NCI-H226 (cell line): Measurements from ENCODE around the gene NSUN4.
"Not testable (repeated sequence)": the region's sequence is repeated elsewhere in the genome, so short reads cannot be mapped to it uniquely, and the experiment has no call there.

Experiments
- DNase-seq: peaks from one replicate; pipeline ENCODE4 v3.0.0-alpha.2; 2015

NSUN4 gene

GRCh38 chr1:46328182-46328581, 12.4 kb upstream of the NSUN4 start:
- not testable (repeated sequence) for DNase-seq

GRCh38 chr1:46329807-46330206, 10.8 kb upstream of the NSUN4 start:
- DNase-seq, result not testable (repeated sequence)

GRCh38 chr1:46330381-46330780, 10.2 kb upstream of the NSUN4 start:
- DNase-seq, result not testable (repeated sequence)

- DNase-seq, result not testable (repeated sequence)
Observed at GRCh38 chr1:46331786-46332540, 8.6 kb upstream of the NSUN4 start.

GRCh38 chr1:46333300-46334029, 7.1 kb upstream of the NSUN4 start:
- DNase-seq, result peak; percentile 34

- no peak for DNase-seq
Observed at GRCh38 chr1:46334030-46334384, 6.6 kb upstream of the NSUN4 start.

GRCh38 chr1:46335081-46335480, 5.5 kb upstream of the NSUN4 start:
- DNase-seq, result no peak

GRCh38 chr1:46337409-46337808, 3.2 kb upstream of the NSUN4 start:
- not testable (repeated sequence) for DNase-seq

GRCh38 chr1:46341222-46342083, 846 bp downstream of the NSUN4 start:
- DNase-seq, result no peak

GRCh38 chr1:46342084-46342656, 1.6 kb downstream of the NSUN4 start:
- peak; percentile 5 for DNase-seq

- DNase-seq, result no peak
Observed at GRCh38 chr1:46342677-46343350, 2.2 kb downstream of the NSUN4 start.

- DNase-seq, result no peak
Observed at GRCh38 chr1:46343351-46343695, 2.7 kb downstream of the NSUN4 start.

- DNase-seq, result no peak
Observed at GRCh38 chr1:46343705-46344104, 3.1 kb downstream of the NSUN4 start.

- DNase-seq, result no peak
Observed at GRCh38 chr1:46344481-46344880, 3.9 kb downstream of the NSUN4 start.

- no peak for DNase-seq
Observed at GRCh38 chr1:46345281-46345680, 4.7 kb downstream of the NSUN4 start.

- DNase-seq, result no peak
Observed at GRCh38 chr1:46352363-46352762, 11.8 kb downstream of the NSUN4 start.

- DNase-seq, result not testable (repeated sequence)
Observed at GRCh38 chr1:46355920-46356319, 15.3 kb downstream of the NSUN4 start.

GRCh38 chr1:46362158-46362557, 21.6 kb downstream of the NSUN4 start:
- DNase-seq, result no peak

GRCh38 chr1:46363121-46363520, 22.5 kb downstream of the NSUN4 start:
- DNase-seq, result no peak

GRCh38 chr1:46364612-46365011, 24.0 kb downstream of the NSUN4 start:
- no peak for DNase-seq

GRCh38 chr1:46365796-46366195, 25.2 kb downstream of the NSUN4 start:
- not testable (repeated sequence) for DNase-seq

- DNase-seq, result no peak
Observed at GRCh38 chr1:46367072-46367471, 26.5 kb downstream of the NSUN4 start.

GRCh38 chr1:46367701-46368100, 27.1 kb downstream of the NSUN4 start:
- not testable (repeated sequence) for DNase-seq
